GM21381 (cell line): ENCODE data around the gene ZNF142.
"Not testable (repeated sequence)": the region's sequence is repeated elsewhere in the genome, so short reads cannot be mapped to it uniquely, and the experiment has no call there.

Experiments
- ATAC-seq: cut with Tn5 transposase; IDR thresholded peaks from one replicate; pipeline ENCODE4 v1.9.1; 2021; ENCODE audit warnings: mild to moderate bottlenecking, moderate library complexity; ENCODE audit not compliant: unreplicated experiment

ZNF142 gene, protein sequence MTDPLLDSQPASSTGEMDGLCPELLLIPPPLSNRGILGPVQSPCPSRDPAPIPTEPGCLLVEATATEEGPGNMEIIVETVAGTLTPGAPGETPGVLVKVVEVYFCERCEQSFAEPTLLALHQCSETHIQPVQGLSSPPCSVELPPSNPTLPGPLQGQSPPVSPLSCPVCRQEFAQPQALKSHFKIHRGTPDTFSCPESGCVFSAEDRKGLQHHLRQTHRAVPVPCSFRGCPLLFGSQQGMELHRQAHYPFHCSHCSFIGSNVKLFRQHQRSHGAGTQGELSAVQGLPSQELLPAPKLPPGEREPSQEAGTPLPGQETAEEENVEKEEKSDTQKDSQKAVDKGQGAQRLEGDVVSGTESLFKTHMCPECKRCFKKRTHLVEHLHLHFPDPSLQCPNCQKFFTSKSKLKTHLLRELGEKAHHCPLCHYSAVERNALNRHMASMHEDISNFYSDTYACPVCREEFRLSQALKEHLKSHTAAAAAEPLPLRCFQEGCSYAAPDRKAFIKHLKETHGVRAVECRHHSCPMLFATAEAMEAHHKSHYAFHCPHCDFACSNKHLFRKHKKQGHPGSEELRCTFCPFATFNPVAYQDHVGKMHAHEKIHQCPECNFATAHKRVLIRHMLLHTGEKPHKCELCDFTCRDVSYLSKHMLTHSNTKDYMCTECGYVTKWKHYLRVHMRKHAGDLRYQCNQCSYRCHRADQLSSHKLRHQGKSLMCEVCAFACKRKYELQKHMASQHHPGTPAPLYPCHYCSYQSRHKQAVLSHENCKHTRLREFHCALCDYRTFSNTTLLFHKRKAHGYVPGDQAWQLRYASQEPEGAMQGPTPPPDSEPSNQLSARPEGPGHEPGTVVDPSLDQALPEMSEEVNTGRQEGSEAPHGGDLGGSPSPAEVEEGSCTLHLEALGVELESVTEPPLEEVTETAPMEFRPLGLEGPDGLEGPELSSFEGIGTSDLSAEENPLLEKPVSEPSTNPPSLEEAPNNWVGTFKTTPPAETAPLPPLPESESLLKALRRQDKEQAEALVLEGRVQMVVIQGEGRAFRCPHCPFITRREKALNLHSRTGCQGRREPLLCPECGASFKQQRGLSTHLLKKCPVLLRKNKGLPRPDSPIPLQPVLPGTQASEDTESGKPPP (N-terminal part only)

DNA sequence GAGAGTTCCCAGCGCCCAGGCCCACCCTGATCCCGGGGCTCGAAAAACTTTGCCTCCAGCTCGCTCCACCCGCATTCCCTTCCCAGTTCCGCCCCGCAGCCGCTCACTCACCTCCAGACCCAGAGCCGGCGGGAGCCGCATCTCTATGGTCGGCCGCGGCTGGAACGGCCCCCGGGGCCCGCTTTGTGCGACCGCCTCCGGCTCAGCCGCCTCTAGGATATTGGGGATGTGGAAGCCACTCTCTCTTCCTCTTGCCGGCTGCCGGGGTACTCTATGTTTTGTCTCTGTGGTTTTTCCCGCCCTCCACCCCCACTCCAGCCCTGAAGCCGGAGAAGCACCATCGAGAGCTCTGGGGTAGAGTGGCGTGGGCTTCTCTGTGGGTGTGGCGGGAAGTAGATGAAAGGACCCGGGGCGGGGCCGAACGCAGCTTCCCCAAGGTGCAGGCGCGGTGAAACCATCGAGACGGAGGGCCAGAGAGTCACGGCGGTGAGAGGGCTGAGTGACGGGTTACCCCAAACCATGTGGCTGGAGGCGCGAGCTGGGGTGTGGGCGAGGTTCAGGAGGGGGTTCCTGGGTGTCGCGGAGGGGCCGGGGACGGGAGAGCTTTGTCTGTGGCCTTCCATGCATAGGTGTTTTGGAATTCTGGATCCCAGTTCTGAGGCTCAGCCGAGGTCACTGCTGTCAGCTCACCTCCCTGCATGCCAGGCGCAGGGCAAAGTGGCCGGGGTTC, at the start of gene ZNF142, which contains the start of gene BCS1L:
ZNF142 (minus strand) TSS at position 366 of the 730 bp plus-strand sequence. CDS start 3,194 bp downstream, outside the sequence.
BCS1L (plus strand) TSS at position 426 of the 730 bp plus-strand sequence. CDS start 1,305 bp downstream, outside the sequence.
- ATAC-seq: peak; percentile 92

DNA sequence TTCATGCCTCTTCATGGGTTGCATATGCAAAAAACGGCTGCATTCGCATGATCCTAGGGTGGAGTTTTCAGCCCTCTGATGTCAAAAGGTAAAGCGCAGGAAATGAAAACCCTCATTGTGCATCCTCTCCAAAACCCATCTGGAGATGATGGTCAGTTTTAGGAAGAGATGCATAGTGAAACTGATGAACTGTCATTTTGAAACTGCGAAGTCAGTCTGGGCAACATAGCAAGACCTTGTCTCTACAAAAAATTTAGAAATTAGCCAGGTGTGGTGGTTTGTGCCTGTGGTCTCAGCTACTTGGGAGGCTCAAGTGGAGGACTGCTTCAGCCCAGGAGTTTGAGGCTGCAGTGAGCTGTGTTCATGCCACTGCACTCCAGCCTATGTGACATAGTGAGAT, 48.7 kb upstream of the ZNF142 start:
- peak; percentile 27 for ATAC-seq

- no peak for ATAC-seq
Observed at GRCh38 chr2:218703341-218703740, 43.9 kb upstream of the ZNF142 start.

- no peak for ATAC-seq
Observed at GRCh38 chr2:218701806-218702205, 42.4 kb upstream of the ZNF142 start.

- ATAC-seq: no peak
Observed at GRCh38 chr2:218698885-218699284, 39.5 kb upstream of the ZNF142 start.

DNA sequence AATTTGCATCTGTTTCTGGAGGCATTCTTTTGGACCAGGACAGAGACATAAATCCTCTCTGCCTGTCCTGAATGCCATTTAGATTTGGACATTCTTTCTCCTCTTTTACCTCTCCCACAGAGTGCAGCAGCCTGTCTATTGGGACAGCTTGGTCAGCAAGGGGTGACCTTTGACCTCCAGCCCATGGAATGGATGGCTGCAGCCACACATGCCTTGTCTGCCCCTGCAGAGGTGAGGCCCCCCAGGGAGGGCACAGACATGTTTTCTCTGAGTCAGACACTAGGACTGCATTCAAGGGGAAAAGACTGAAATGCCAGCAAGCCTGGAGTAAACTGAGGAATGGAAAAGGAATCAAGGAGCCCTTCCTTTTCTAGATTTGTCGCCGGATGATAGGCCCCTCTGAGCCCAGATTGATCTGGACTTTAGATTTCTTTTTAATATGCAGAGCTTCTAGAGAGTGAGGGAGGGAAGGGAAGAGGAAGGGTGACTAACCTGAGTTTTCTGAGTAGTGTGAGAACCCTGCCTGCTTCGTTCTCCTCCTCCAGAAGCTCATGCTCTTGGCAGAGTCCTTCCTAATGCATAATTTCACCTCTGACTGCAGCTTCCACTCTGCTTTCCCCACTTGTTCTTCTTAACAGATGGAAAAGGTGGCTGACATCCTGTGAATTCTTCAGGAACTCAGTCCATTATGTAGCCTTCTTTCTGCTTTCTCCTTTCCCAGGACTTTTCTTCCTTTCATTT, 35.2 kb upstream of the ZNF142 start:
- ATAC-seq: no peak

- no peak for ATAC-seq
Observed at GRCh38 chr2:218691234-218691633, 31.8 kb upstream of the ZNF142 start.

- ATAC-seq: not testable (repeated sequence)
Observed at GRCh38 chr2:218687400-218688060, 28.1 kb upstream of the ZNF142 start.

DNA sequence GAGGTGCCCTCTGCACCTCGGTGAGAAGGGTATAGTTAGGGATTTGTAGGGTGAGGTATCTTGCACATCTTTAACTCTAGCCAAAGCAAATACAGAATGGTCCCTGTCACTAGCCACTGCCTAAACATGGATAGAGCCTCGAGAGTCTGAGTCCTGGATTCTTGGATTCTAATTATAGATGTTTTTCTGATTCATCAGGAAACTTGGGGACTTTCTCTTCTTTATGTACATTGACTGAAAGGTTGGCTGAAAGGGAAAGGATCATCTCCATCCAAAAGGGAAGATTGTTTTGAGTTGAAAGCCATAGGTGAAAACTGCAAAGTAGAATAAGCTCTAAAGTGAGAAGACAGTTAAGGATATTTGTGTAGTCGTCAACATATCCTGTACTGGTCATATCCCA, 20.6 kb upstream of the ZNF142 start:
- no peak for ATAC-seq

GRCh38 chr2:218679119-218679518, 19.7 kb upstream of the ZNF142 start:
- no peak for ATAC-seq

DNA sequence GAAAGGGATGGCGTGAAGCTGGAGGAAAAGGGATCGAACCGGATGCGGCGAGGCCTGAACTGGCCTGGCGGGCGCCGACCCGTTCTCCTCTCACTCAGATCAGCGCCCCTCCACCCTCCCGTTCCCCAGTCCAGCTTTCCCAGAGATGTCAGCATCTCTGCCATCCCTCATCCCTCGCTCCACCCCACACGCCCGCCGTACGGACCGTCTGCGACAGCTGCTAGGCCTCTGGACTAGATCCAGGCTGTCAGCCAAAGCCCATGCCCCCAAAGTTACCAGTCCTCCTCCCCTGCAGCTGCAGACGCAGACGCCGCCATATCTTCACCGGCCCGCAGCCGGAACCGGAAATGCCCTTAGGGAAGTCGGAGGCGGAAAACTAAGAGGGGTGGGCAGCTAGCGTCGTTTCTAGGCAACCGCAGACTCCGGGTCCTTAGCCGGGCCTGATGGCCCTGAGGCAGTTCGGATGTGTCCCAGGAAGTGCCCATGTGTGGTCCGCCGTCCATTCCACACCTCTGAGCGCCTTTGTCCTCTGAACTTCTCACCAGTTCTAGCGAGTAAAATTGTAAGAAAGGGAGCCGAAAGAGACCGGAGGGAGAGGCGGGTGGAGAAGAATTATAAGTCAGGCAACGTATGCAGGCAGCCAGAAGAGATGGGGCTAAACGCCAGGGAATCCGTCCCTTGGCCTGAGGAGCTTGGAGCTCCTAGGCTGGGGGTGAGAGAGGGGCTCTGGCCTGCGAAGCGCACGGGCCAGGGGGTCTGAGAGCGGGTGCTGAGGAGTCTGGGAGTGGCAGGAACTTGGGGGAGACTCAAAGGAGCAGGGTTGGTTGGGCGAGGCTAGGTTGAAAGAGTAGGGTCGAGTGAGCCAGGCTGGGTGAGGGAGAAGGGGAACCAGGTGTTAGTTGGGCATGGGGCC, 12.5 kb upstream of the ZNF142 start, which contains the start of the genes RNF25 and STK36:
RNF25 (minus strand) TSS at position 349 of the 913 bp plus-strand sequence; CDS start at position 317, 32 bp downstream.
STK36 (plus strand) TSS at position 433 of the 913 bp plus-strand sequence. CDS start 744 bp downstream, outside the sequence.
- ATAC-seq: peak; percentile 98

DNA sequence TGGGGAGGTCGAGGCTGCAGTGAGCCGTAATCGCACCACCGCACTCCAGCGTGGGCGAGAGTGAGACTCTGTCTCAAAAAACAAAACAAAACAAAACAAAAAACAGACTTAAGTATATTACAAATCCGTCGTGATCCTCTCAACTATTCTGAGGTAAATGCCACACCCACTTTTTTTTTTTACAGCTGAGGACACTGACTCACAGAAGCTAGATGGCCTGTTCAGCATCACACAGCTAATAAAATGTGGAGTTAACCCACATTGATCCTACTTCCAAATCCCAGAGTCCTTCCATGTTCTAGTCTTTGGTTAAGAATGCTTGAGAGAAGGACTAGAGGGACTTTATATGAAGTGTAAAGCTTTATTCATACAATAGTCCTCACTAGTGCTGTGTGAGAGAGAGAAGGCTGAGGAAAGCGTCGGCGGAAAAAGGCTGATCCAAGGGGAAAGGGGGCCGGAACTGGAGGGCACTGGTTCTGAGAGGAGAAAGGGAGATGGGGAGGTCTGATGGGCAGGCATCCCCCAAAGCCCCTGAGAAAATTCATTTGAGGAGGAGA, 11.8 kb upstream of the ZNF142 start:
- no peak for ATAC-seq

GRCh38 chr2:218664653-218665052, 5.2 kb upstream of the ZNF142 start:
- ATAC-seq: no peak

DNA sequence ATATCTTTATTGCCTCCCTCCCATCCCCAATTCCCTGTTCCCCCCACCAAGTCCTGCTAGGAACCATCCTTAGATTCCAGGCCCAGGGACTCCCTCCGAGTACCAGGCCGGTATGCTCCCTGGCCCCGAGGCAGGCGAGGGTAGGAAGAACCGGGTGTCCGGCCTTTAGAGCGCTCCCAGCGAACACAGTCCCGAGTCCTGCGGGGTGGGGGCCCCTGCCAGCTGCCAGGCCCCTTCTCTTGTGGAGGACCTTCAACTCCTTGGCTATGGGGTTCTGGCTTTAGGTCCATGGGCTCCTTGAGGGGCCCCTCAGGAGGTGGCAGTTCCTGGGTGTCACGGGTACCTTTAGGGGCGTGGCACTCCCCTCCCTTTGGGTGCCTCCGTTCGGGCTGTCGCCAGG, 4.5 kb upstream of the ZNF142 start:
- no peak for ATAC-seq

DNA sequence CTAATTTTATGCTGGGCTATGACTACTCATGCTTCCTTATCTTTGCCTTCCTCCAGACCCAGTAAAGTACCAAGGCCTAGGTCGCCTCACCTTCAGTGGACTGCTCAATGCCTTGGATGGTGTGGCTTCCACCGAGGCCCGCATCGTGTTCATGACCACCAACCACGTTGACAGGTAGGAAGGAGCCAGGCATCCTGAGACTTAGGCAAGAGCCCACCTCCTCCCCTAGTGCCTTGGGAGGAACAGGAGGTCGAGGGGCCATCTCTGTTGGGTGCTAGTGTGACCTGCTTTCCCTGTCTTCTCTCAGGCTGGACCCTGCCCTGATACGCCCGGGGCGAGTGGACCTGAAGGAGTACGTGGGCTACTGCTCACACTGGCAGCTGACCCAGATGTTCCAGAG, 3.4 kb upstream of the ZNF142 start:
- no peak for ATAC-seq

- no peak for ATAC-seq
Observed at GRCh38 chr2:218662377-218662776, 3.0 kb upstream of the ZNF142 start.

DNA sequence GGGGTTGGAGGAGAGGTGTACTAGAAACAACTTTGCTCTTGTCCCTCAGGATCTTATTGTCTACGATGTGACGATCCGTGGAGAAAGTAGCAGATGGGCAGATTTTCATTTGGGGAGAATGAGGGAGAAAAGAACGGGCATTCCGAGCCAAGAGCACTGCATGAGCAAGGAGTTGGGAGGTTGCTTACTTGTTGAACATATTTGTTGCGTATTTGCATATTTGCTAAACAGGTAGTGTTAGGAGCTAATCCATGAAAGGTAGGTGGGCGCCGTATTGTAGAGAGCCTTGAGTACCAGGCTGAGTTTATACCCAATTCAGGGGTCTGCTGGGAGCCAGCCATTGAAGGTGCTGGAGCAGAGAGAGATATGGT, 550 bp upstream of the ZNF142 start:
- ATAC-seq: no peak
